Measurements from ENCODE around the gene PARD3.
"Not testable (repeated sequence)": the region's sequence is repeated elsewhere in the genome, so short reads cannot be mapped to it uniquely, and the experiment has no call there.

The PARD3 gene

GRCh38 chr10:34364253-34365037, 450.7 kb downstream of the PARD3 start:
- DNase-seq = no peak

GRCh38 chr10:34360984-34361383, 454.1 kb downstream of the PARD3 start:
- DNase-seq = no peak

- DNase-seq = no peak
These were observed 455.7 kb downstream of the PARD3 start for GRCh38 chr10:34359435-34359813.

- no peak for DNase-seq
These were observed 456.2 kb downstream of the PARD3 start for GRCh38 chr10:34358729-34359434.

- DNase-seq = no peak
These were observed 458.6 kb downstream of the PARD3 start for GRCh38 chr10:34356463-34356862.

GRCh38 chr10:34353530-34353929, 461.6 kb downstream of the PARD3 start:
- not testable (repeated sequence) for DNase-seq

GRCh38 chr10:34352599-34353204, 462.4 kb downstream of the PARD3 start:
- not testable (repeated sequence) for DNase-seq

- no peak for DNase-seq
These were observed 463.9 kb downstream of the PARD3 start for GRCh38 chr10:34351161-34351560.

GRCh38 chr10:34348917-34349485, 466.1 kb downstream of the PARD3 start:
- no peak for DNase-seq

- DNase-seq = no peak
These were observed 467.1 kb downstream of the PARD3 start for GRCh38 chr10:34348021-34348420.

GRCh38 chr10:34347131-34347530, 468.0 kb downstream of the PARD3 start:
- no peak for DNase-seq

GRCh38 chr10:34346516-34347100, 468.5 kb downstream of the PARD3 start:
- DNase-seq = no peak

- no peak for DNase-seq
These were observed 469.7 kb downstream of the PARD3 start for GRCh38 chr10:34345383-34345782.

- DNase-seq = no peak
These were observed 471.3 kb downstream of the PARD3 start for GRCh38 chr10:34343764-34344163.

- no peak for DNase-seq
These were observed 473.6 kb downstream of the PARD3 start for GRCh38 chr10:34341473-34341872.

GRCh38 chr10:34340934-34341333, 474.2 kb downstream of the PARD3 start:
- no peak for DNase-seq

GRCh38 chr10:34339816-34340553, 475.1 kb downstream of the PARD3 start:
- no peak for DNase-seq

GRCh38 chr10:34337917-34338316, 477.2 kb downstream of the PARD3 start:
- no peak for DNase-seq

- no peak for DNase-seq
These were observed 479.0 kb downstream of the PARD3 start for GRCh38 chr10:34335960-34336690.

GRCh38 chr10:34334908-34335307, 480.2 kb downstream of the PARD3 start:
- DNase-seq = no peak

GRCh38 chr10:34333513-34333912, 481.6 kb downstream of the PARD3 start:
- DNase-seq = no peak

GRCh38 chr10:34327184-34327583, 487.9 kb downstream of the PARD3 start:
- no peak for DNase-seq

All from effector CD4-positive, alpha-beta T cell (primary cell).